Activated CD4-positive, CD25-positive, alpha-beta regulatory T cell treated with anti-CD3 and anti-CD28 coated beads, Interleukin-2, amount 50 U/mL, for 72 hours (primary cell): ENCODE data around the gene REC8.
A peak's percentile ranks its signal among the peaks of the same experiment; 100 is the strongest.
"Not testable (repeated sequence)": the region's sequence is repeated elsewhere in the genome, so short reads cannot be mapped to it uniquely, and the experiment has no call there.

Experiments used
- DNase-seq: peaks from one replicate; pipeline ENCODE4 v3.0.0; 2021

Gene REC8

DNA sequence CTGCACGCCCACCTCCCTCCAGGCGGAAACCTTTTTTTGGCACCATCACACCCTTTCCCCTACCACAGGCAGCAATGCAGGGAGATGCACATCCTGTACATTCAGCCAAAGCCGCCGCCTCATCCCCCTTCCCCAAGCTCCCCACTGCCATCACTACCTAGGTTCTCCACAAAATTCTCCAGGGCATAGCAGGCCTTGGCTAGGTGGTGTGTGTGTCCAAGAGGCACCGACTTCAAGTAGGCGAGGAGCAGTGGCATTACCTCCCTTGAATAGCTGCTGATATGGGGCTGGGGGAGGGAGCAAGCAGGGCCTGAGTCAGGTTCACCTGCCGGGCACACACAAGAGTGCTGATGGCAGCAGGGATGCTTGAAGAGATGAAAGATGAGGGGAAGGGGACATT, 13.1 kb downstream of the REC8 start:
- no peak for DNase-seq

- DNase-seq = no peak
These were observed 13.9 kb downstream of the REC8 start for GRCh38 chr14:24185741-24186140.

- no peak for DNase-seq
These were observed 15.1 kb downstream of the REC8 start for GRCh38 chr14:24186831-24187538.

DNA sequence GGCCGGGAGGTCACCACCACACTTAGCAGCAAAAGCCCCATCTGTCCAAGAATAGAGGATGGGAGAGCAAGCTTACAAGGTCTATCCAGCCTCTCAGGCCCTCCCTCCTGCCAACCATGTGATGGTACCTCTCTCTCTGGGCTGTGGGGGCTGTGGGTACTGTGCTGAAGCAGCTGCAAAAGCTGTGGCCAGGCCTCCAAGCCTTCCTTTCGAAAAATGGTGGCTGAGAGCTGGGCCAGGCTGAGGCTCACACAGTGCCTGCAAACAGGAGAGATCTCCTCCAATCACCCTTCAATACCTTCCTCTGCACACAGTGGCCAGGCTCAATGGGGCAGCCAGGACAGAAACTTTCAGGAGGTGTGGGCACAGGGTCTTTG, 15.6 kb downstream of the REC8 start:
- DNase-seq = no peak

GRCh38 chr14:24188251-24189058, 16.6 kb downstream of the REC8 start, which contains the start of gene IPO4:
Gene IPO4 (minus strand): TSS chr14:24188816. CDS start chr14:24188787, 29 bp downstream.
- DNase-seq = peak; percentile 87

DNA sequence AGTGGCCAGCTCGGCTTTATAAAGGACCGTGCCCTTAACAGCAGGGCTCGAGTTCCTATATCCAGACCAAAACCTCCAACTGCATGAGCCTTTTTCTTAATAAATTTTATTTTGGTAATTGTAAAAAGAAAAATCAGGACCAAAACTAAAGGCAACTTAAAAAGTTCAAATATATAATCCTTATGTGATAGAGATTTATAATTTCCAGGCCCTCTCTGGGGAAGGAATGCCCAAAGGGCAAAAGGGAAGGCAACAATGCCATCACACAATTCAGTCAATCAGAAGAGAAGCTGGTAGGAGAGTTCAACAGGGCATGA, 17.1 kb downstream of the REC8 start:
- DNase-seq = no peak

DNA sequence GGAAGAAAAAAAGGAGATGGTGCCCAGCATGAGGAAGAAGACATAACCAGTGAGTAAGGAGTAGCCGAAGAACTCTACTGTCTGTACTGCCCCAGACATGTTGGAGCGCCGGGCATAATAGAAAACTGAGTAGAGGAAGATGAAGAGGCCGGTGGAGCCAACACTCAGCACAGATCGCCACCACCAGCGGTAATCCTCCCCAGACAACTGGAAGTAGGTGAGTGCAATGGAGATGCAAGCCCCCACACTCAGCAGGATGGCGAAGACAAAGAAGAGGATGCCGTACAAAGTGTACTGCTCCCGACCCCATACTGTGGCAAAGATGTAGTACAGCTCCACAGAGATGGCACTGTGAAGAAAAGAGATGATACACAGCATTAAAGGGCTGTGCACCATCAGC, 17.6 kb downstream of the REC8 start:
- no peak for DNase-seq

GRCh38 chr14:24190416-24190815, 18.5 kb downstream of the REC8 start:
- no peak for DNase-seq

- no peak for DNase-seq
These were observed 21.1 kb downstream of the REC8 start for GRCh38 chr14:24192933-24193332.

- DNase-seq = no peak
These were observed 22.4 kb downstream of the REC8 start for GRCh38 chr14:24194186-24194872.

GRCh38 chr14:24194873-24195185, 22.9 kb downstream of the REC8 start:
- no peak for DNase-seq

- DNase-seq = peak; percentile 85
These were observed 23.5 kb downstream of the REC8 start, which contains the start of gene TM9SF1 for GRCh38 chr14:24195186-24196070. Gene TM9SF1 (minus strand): TSS chr14:24195441. CDS start chr14:24195019, 422 bp downstream.

DNA sequence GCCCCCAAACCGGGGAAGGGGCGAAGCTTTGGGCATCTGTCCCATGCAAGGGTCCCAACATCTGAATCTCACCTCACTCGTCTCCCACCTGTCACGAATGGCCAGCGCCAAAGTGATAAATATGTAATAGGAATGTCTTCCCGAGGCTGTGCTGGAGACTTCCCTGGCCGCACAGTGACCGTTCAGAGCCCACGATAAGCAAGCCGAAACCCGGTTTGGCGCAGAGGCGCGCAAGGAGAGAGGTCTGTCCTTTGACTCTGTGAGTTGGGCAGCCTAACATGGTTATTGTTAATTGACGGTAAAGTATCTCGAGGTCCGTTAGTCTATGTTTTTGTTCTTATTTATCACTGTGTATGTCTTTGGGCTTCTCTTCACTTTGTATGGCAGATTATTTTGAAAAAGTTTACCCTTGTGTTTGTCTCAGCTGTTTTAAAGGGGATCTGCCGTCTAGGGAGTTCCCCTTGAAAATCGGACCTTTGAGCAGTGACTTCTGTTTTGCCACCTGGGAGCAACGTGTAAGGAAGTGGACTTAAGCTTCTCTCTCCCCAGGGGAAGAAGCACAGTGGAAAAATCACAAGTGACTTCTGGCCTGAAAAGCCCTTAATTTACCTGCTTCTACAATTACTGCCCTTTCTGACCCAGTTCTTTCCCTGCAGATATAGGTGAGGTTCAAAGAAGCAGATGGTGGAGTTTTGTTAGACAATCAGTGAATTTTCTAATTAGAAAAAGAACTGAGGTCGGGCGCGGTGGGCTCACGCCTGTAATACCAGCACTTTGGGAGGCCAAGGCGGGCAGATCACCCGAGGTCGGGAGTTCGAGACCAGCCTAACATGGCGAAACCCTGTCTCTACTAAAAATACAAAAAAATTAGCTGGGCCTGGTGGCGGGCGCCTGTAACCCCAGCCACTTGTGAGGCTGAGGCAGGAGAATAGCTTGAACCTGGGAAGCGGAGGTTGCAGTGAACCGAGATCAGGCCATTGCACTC, 24.5 kb downstream of the REC8 start:
- DNase-seq = no peak

DNA sequence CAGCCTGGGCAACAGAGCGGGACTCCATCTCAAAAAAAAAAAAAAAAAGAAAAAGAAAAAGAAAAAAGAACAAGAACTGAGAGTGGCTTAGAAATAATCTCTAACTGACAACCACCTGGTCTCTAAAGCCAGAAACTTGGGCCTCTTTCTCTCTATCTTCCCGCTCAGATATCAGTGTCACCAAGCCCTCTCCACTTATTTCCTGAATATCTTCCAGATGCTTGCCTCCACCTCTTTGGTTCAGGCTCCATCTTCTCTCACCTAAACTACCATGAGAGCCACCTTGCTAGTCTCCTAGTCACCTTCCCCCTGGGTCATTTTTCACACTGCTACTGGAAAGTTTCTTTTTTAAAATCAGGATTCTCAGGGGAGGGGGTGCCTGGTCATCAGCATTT, 25.2 kb downstream of the REC8 start:
- no peak for DNase-seq

DNA sequence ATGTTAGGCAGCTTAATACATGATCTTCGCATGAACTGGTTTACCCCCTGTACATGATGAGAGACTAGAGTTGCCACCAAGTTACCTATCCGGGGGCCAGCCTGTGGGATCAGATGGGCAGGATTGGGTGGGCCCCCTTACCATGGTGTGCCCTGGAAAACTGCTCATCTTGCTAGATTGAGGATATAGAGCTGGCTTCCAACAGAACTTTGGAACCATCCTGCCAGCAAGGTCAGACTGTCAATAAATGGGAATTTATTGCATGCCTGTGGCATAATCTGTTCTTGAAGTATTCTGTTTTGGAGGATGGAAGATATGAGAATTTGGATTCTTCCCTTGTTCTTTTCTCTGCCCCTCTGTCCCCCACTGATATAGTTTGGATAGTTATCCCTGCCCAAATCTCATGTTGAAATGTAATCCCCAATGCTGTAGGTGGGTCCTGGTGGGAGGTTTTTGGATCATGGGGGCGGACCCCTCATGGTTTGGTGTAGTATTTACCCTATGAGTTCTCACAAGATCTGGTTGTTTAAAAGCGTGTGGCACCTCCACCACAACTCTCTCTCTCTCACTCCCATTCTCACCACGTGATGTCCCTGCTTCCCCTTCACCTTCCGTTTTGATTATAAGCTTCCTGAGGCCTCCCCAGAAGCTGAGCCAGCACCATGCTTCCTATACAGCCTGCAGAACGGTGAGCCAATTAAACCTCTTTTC, 27.1 kb downstream of the REC8 start:
- DNase-seq = peak; percentile 9

GRCh38 chr14:24202538-24202937, 30.7 kb downstream of the REC8 start:
- not testable (repeated sequence) for DNase-seq

DNA sequence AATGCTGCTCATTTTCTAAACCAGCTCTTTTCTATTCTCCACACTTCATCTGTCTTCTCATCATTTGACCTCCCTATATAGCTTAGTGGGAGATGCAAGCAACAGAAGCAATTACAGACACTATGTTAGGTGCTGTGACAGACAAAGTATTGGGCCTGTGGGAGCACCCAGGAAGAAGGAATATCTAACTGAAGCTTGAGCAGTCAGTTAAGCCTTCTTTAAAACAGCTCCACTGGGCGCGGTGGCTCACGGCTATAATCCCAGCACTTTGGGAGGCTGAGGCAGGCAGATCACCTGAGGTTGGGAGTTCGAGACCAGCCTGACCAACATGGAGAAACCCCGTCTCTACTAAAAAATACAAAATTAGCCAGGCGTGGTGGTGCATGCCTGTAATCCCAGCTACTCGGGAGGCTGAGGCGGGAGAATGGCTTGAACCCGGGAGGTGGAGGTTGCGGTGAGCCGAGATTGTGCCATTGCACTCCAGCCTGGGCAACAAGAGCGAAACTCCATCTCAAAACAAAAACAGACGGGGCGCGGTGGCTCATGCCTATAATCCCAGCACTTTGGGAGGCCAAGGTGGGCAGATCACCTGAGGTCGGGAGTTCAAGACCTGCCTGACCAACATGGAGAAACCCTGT, 31.5 kb downstream of the REC8 start:
- DNase-seq = not testable (repeated sequence)

- no peak for DNase-seq
These were observed 32.6 kb downstream of the REC8 start for GRCh38 chr14:24204163-24205146.
